Osteocyte (in vitro differentiated cells): ENCODE results near the gene CKAP2. TPM values are rescaled to one million over a fixed set of nuclear protein-coding genes. Genes with fewer than 3 reads are reported as not detected.
"Not testable (repeated sequence)": the region's sequence is repeated elsewhere in the genome, so short reads cannot be mapped to it uniquely, and the experiment has no call there.

Experiments used
- DNase-seq: peaks from one replicate; pipeline ENCODE4 v3.0.0; 2021; ENCODE audit warnings: mixed read lengths; ENCODE audit not compliant: unreplicated experiment; ENCODE audit errors: extremely low spot score
- H3K27ac Mint-ChIP-seq: one replicate; pipeline ENCODE4 v1.8.0; 2021; ENCODE audit warnings: mild to moderate bottlenecking, mixed read lengths; ENCODE audit not compliant: unreplicated experiment
- H3K27me3 Mint-ChIP-seq: one replicate; pipeline ENCODE4 v1.8.0; 2021; ENCODE audit warnings: mixed read lengths; ENCODE audit not compliant: unreplicated experiment
- H3K36me3 Mint-ChIP-seq: one replicate; pipeline ENCODE4 v1.8.0; 2021; ENCODE audit warnings: mixed read lengths; ENCODE audit not compliant: unreplicated experiment
- H3K4me1 Mint-ChIP-seq: one replicate; pipeline ENCODE4 v1.8.0; 2021; ENCODE audit warnings: mixed read lengths; ENCODE audit not compliant: unreplicated experiment
- H3K4me3 Mint-ChIP-seq: one replicate; pipeline ENCODE4 v1.8.0; 2021; ENCODE audit warnings: mild to moderate bottlenecking, moderate library complexity, mixed read lengths; ENCODE audit not compliant: unreplicated experiment
- H3K9me3 Mint-ChIP-seq: one replicate; pipeline ENCODE4 v1.8.0; 2021; ENCODE audit warnings: mixed read lengths; ENCODE audit not compliant: unreplicated experiment
- total RNA-seq: library from RNA; stranded (reverse); gene quantifications from 2 replicates; pipeline ENCODE4 v1.2.1, GENCODE V29; 2021

Gene CKAP2
- total RNA-seq, 1 donor from 2014 or later = 25.8 TPM

DNA sequence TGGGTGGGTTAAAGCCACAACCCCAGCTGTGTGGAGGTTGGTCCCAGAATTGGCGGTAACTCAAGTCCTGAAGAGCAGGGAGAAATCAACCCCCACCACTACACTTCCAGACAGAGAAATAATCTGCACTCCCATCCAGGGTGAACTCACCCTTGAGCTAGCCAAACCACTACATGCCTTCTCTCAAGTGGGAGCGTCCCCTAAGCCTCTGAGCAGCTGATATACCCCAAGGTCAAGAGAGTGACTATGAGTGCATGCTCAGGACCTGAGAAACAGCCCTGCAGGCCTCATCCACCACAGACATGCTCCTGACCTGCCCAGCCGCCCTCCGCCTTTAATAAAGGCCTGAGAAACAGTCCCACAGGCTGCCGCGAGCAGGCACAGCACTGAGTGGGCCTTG, 54.3 kb downstream of the CKAP2 start:
- H3K36me3 Mint-ChIP-seq, H3K27me3 Mint-ChIP-seq: not testable (repeated sequence)

DNA sequence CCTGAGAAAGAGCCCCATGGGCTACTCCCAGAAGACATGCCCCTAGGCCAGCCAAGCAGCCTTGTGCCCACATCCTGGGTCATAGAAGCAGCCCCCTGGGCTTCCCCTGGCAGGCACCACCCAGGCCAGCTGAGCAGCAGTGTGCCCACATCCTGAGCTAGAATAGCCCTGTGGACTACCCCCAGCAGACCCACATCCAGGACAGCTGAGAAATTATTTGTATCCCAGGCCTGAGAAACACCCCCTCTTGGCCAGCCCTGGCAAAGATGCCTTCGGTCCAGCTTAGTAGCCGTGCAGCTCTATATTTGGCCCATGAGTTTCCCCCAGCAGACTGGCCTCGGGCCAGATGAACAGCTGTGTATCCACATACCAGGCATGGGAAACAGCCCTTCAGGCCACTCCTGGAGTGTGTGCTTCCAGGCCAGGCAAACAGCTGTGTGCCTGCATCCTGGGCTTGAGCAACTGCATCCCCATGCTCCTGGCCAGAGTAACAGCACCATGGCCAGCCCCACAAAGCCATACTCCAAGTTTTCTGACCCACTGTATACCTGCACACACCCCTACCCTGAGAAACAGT, 55.0 kb downstream of the CKAP2 start:
- H3K36me3 Mint-ChIP-seq, H3K27me3 Mint-ChIP-seq, H3K4me3 Mint-ChIP-seq, H3K27ac Mint-ChIP-seq, H3K9me3 Mint-ChIP-seq, DNase-seq, H3K4me1 Mint-ChIP-seq: not testable (repeated sequence)

More for the DNA sequence above, 54.3 kb downstream of the CKAP2 start:
- H3K9me3 Mint-ChIP-seq, H3K27ac Mint-ChIP-seq, H3K4me3 Mint-ChIP-seq, H3K4me1 Mint-ChIP-seq, DNase-seq: not testable (repeated sequence)

DNA sequence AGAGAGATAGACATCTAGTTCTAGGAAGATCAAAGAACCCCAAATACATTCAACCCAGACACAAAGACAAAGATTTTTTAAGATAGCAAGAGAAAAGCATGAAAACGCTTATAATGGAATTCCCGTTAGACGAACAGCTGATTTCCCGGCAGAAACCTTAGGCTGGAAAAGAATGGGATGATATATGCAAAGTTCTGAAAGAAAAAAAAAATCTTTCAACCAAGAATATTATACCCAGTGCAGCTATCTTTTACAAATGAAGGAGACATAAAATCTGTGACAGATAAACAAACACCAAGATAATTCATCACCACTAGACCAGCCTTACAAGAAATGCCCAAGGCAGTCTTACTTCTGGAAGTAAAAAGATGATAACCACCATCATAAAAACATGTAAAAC, 56.3 kb downstream of the CKAP2 start:
- not testable (repeated sequence) for H3K9me3 Mint-ChIP-seq, H3K27me3 Mint-ChIP-seq, H3K4me1 Mint-ChIP-seq, H3K27ac Mint-ChIP-seq, H3K36me3 Mint-ChIP-seq, DNase-seq, H3K4me3 Mint-ChIP-seq

DNA sequence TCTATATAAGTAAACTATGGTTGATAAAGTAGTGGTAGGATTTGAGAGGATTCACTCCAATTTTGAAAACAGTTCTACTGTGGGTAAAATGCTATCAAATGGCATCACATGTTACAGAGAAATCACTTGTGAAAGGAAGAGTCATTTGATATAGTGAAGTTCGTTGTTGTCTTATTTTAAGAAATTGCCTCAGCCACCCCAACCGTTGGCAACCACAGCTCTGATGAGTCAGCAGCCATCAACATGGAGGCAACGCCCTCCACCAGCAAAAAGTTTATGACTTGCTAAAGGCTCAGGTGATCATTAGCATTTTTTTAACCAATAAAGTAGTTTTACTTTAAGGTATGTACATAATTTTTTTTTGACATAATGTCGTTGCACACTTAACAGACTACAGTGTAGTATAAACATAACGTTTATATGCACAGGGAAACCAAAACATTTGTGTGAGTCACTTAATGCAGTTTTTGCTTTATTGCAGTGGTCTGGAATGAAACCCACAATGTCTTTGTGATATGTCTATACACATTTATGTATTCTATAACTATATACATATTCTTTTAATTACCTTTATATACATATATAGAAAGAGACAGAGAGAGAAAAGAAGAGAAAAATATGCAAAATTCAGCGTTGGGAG, 58.8 kb downstream of the CKAP2 start:
- H3K27ac Mint-ChIP-seq, H3K4me3 Mint-ChIP-seq, H3K36me3 Mint-ChIP-seq, H3K9me3 Mint-ChIP-seq, H3K4me1 Mint-ChIP-seq, H3K27me3 Mint-ChIP-seq, DNase-seq: not testable (repeated sequence)

DNA sequence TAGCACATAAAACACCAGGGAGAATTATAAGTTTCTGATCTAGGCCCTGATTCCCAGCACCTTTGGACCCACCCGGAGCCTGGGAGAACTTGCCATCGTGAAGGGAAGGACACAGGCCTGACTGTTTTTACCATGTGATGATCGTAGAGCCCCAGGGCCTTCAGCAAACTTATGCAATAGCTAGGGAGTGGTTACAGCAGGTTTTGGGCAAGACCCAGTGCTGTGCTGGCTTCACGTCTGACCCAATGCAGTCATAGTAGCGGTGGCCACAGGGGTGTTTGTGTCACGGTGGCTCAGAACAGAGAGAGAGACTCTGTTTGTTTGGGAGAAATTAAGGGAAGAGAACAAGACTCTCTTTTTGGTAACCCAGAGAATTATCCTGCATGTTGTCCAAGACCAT, 68.0 kb downstream of the CKAP2 start:
- H3K4me3 Mint-ChIP-seq, H3K9me3 Mint-ChIP-seq, H3K36me3 Mint-ChIP-seq, H3K27ac Mint-ChIP-seq, DNase-seq, H3K27me3 Mint-ChIP-seq, H3K4me1 Mint-ChIP-seq: not testable (repeated sequence)

Other genes starting within 250 kb of the CKAP2 start
- gene THSD1, start 49.3 kb upstream of the CKAP2 start, total RNA-seq = 3.1 and 3.7 TPM in 2 replicates
- 43.6 and 44.3 TPM in 2 replicates for gene VPS36, start 4.8 kb upstream of the CKAP2 start, total RNA-seq
- gene HNRNPA1L2, start 187.0 kb downstream of the CKAP2 start, total RNA-seq = 7.2 and 8.9 TPM in 2 replicates
- gene SUGT1, start 197.4 kb downstream of the CKAP2 start, total RNA-seq = 46.1 and 48.4 TPM in 2 replicates